OCI-LY1 (cell line): ENCODE data around the gene MAP4K4.

Experiments used
- EZH2 ChIP-seq: fragments of 200-600 bp; sonication (generic), shearing (Covaris generic); IDR thresholded peaks from 2 replicates; pipeline ENCODE4 v1.8.0; 2017; ENCODE audit warnings: borderline replicate concordance, mixed run types, mild to moderate bottlenecking, antibody characterized with exemption, low read length, moderate library complexity, mixed read lengths
- TF ChIP-seq, protein P1 (sequence below): fragments of 200-600 bp; sonication (generic), shearing (Covaris generic); IDR thresholded peaks from 2 replicates; pipeline ENCODE4 v1.5.1; 2017; ENCODE audit warnings: mild to moderate bottlenecking, antibody characterized with exemption, low read length, moderate library complexity, mixed read lengths

DNA sequence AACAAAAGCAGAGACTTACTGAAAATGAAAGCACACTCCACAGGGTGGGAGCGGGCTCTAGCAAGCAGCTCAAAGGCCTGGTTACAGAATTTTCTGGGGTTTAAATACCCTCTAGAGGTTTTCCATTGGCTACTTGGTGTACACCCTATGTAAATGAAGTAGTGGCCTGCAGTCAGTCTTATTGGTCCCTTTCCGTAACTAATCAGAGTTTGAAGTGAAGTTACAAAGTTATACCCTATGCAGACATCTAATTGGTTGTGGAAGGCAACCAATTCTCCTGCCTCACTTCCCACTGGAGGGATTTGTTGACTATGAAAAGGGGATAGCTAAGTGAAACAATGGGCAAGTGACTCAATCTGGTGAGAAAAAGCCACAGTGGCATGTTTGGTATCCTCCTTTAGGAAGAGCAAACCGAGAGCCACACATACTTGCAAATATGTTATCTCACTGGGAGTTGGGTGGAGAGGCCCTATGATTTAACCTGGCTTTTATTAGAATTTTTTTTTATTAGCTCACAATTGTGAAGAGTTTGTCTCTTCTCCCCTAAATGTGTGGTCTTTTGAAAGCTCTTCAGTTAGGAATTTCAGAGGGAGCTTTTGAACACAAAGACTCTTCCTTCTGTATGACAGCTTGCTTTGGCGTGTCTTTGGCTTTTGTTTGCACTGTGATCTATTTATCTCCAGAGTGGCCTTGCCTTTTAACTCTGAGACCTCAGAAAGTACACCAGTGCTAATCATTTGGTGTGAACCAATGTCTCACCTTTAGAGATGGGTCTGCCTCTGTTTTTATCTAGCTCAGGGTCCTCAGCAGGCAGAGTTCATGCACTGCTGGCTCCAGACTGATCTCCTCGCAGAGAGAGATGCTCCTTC, 69.6 kb downstream of the MAP4K4 start:
- TF ChIP-seq, protein P1, sequence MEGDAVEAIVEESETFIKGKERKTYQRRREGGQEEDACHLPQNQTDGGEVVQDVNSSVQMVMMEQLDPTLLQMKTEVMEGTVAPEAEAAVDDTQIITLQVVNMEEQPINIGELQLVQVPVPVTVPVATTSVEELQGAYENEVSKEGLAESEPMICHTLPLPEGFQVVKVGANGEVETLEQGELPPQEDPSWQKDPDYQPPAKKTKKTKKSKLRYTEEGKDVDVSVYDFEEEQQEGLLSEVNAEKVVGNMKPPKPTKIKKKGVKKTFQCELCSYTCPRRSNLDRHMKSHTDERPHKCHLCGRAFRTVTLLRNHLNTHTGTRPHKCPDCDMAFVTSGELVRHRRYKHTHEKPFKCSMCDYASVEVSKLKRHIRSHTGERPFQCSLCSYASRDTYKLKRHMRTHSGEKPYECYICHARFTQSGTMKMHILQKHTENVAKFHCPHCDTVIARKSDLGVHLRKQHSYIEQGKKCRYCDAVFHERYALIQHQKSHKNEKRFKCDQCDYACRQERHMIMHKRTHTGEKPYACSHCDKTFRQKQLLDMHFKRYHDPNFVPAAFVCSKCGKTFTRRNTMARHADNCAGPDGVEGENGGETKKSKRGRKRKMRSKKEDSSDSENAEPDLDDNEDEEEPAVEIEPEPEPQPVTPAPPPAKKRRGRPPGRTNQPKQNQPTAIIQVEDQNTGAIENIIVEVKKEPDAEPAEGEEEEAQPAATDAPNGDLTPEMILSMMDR: no peak
- no peak for TF ChIP-seq EZH2
